Panc1 (cell line): ENCODE results near the gene INPP4B. TPM values are rescaled to one million over a fixed set of nuclear protein-coding genes. Genes with fewer than 3 reads are reported as not detected.

ENCODE experiments used
- ATAC-seq: fragments of 200-7000 bp; cut with Tn5 transposase; 2 replicates; pipeline ENCODE4 v1.9.1; 2020; ENCODE audit warnings: mild to moderate bottlenecking, moderate library complexity
- BruUV-seq: library from RNA; stranded (reverse); fragments of 400-500 nt; replicated peaks from 2 replicates; lab custom pipeline; 2021; lab: Mats Ljungman, UMichigan
- CTCF ChIA-PET: fragments of 300-600 bp; sonication (Branson Sonifier 250); formaldehyde crosslinking; loops from one replicate; lab custom pipeline; 2022; ENCODE audit warnings: antibody characterized with exemption; lab: Charles Lee
- POLR2A ChIA-PET: fragments of 300-600 bp; sonication (Branson Sonifier 250); formaldehyde crosslinking; loops from one replicate; lab custom pipeline; 2022; ENCODE audit warnings: antibody characterized with exemption; lab: Charles Lee
- DNase-seq: peaks from one replicate; pipeline ENCODE4 v3.0.0-alpha.2; 2010; ENCODE audit warnings: low read depth, low spot score
- H3K27ac ChIP-seq: 2 replicates; pipeline ENCODE4 v1.5.1; 2011; ENCODE audit warnings: mild to moderate bottlenecking, low read length, inconsistent platforms
- H3K27me3 ChIP-seq: fragments of 200-500 bp; sonication (Bioruptor generic); 2 replicates; pipeline ENCODE4 v1.6.0; 2014; ENCODE audit warnings: low read length, inconsistent platforms; ENCODE audit not compliant: control insufficient read depth, insufficient read depth
- H3K36me3 ChIP-seq: fragments of 200-500 bp; sonication (Bioruptor generic); 2 replicates; pipeline ENCODE4 v1.5.1; 2014; ENCODE audit warnings: inconsistent platforms, mild to moderate bottlenecking, low read length, moderate library complexity; ENCODE audit not compliant: control insufficient read depth, insufficient read depth
- H3K4me1 ChIP-seq: 2 replicates; pipeline ENCODE4 v1.5.1; 2011; ENCODE audit warnings: inconsistent platforms, mild to moderate bottlenecking, low read length, moderate library complexity; ENCODE audit not compliant: control insufficient read depth, insufficient read depth
- H3K4me3 ChIP-seq, 2 experiments: 2 replicates each; pipeline ENCODE4 v1.5.1; 2011 to 2012; ENCODE audit warnings: low read depth in 2 of 2, low read length in 2 of 2, mild to moderate bottlenecking in 2 of 2, inconsistent platforms in 1 of 2, moderate library complexity in 1 of 2
- H3K9me3 ChIP-seq: fragments of 200-500 bp; sonication (Bioruptor generic); 2 replicates; pipeline ENCODE4 v1.5.1; 2014; ENCODE audit warnings: low read depth, mild to moderate bottlenecking, inconsistent platforms, low read length, moderate library complexity; ENCODE audit not compliant: control insufficient read depth, insufficient read depth
- CTCF ChIP-seq: fragments of 450-650 bp; IDR thresholded peaks from 2 replicates; pipeline ENCODE4 v1.5.1; 2017; ENCODE audit warnings: mild to moderate bottlenecking
- POLR2AphosphoS5 ChIP-seq: IDR thresholded peaks from 2 replicates; pipeline ENCODE4 v1.6.1; 2012; ENCODE audit warnings: mild to moderate bottlenecking, low read depth, low read length, moderate library complexity
- REST ChIP-seq, 2 experiments: IDR thresholded peaks; 2 replicates each; pipeline ENCODE4 v1.6.1; 2011 to 2012; ENCODE audit warnings: low read depth in 2 of 2, control low read depth in 1 of 2, low read length in 1 of 2, mild to moderate bottlenecking in 1 of 2, moderate library complexity in 1 of 2; ENCODE audit not compliant: insufficient read depth in 1 of 2
- SIN3A ChIP-seq: IDR thresholded peaks from 2 replicates; pipeline ENCODE4 v1.6.1; 2012; ENCODE audit warnings: low read depth, mild to moderate bottlenecking, low read length, moderate library complexity, borderline replicate concordance; ENCODE audit not compliant: insufficient read depth
- TCF7L2 ChIP-seq: IDR thresholded peaks from 2 replicates; pipeline ENCODE4 v1.6.1; 2011; ENCODE audit warnings: mild to moderate bottlenecking, low read depth, low read length, inconsistent platforms
- in situ Hi-C: cut with HindIII; loops from 2 replicates; pipeline ENCODE4 v1.10.0; 2016; ENCODE audit warnings: low sequenced_read_pairs, low pct_unique_long_range_greater_than_20kb
- intact Hi-C: fragments of 100-400 bp; cut with micrococcal nuclease; formaldehyde crosslinking; loops from one replicate; pipeline ENCODE4 v1.10.0; 2022; ENCODE audit not compliant: unreplicated experiment
- total RNA-seq: library from RNA; stranded (reverse); gene quantifications from one replicate; pipeline ENCODE4 v1.2.1, GENCODE V29; 2021; ENCODE audit not compliant: unreplicated experiment

Gene INPP4B
- total RNA-seq, 1 experiment from 2014 or later, result 4.5 TPM

- no peaks in the 10 kb centered on the region for H3K27me3 ChIP-seq
- no peaks in the 10 kb centered on the region for H3K4me1 ChIP-seq
- in situ Hi-C loops (no loop called here), intact Hi-C loops (no loop called here)
- DNase-seq (no peak), ATAC-seq (no peak)
- H3K36me3 ChIP-seq, result no peaks in the 10 kb centered on the region
- TF ChIP-seq SIN3A (no peak), TCF7L2 (no peak), REST (IDR thresholded peaks at IDR 0.05; ENCODE audit: insufficient read depth in 1 of 2, low read depth in 2 of 2, low read length in 1 of 2) (no peak), POLR2AphosphoS5 (no peak), CTCF (no peak)
- POLR2A ChIA-PET, result no interaction called here
- no peak overlapping the region for H3K4me3 ChIP-seq
- no peak overlapping the region for H3K27ac ChIP-seq
- no TSS peak for BruUV-seq
- H3K9me3 ChIP-seq, result no peaks in the 10 kb centered on the region
- CTCF ChIA-PET, result no interaction called here
Observed at GRCh38 chr4:142474398-142475087, 371.6 kb downstream of the INPP4B start.

GRCh38 chr4:142473960-142474338, 372.2 kb downstream of the INPP4B start:
- ChIA-PET CTCF (no interaction called here), POLR2A (no interaction called here)
- ATAC-seq, result no peak
- Histone ChIP-seq H3K9me3 (no peaks in the 10 kb centered on the region), H3K27ac (no peak overlapping the region), H3K4me3 (no peak overlapping the region), H3K4me1 (no peaks in the 10 kb centered on the region), H3K27me3 (no peaks in the 10 kb centered on the region), H3K36me3 (no peaks in the 10 kb centered on the region)
- in situ Hi-C loops, result no loop called here
- no TSS peak for BruUV-seq
- TF ChIP-seq REST (IDR thresholded peaks at IDR 0.05; ENCODE audit: insufficient read depth in 1 of 2, low read depth in 2 of 2, low read length in 1 of 2) (no peak), CTCF (no peak), POLR2AphosphoS5 (no peak), TCF7L2 (no peak), SIN3A (no peak)
- no peak for DNase-seq
- intact Hi-C loops, result no loop called here
